Prostate gland (tissue), 2 donors: Measurements from ENCODE around the gene RGS10.
A peak's percentile ranks its signal among the peaks of the same experiment; 100 is the strongest.

Experiments
- CTCF ChIP-seq, 4 experiments: fragments of 200-600 bp in 2 of 4; fragments of 450-650 bp in 2 of 4; sonication (generic) in 2 of 4; IDR thresholded peaks; 1 replicate in 3 of 4; 2 replicates in 1 of 4; pipeline ENCODE4 v1.5.1; 2016 to 2019; ENCODE audit warnings: antibody characterized with exemption in 4 of 4, mild to moderate bottlenecking in 2 of 4, moderate library complexity in 2 of 4
- POLR2A ChIP-seq: fragments of 450-650 bp; IDR thresholded peaks from one replicate; pipeline ENCODE4 v1.6.1; 2016; ENCODE audit warnings: antibody characterized with exemption, mild to moderate bottlenecking
- POLR2AphosphoS5 ChIP-seq: sonication (generic); formaldehyde crosslinking; IDR thresholded peaks from one replicate; pipeline ENCODE4 v1.6.1; 2017; ENCODE audit warnings: antibody characterized with exemption

DNA sequence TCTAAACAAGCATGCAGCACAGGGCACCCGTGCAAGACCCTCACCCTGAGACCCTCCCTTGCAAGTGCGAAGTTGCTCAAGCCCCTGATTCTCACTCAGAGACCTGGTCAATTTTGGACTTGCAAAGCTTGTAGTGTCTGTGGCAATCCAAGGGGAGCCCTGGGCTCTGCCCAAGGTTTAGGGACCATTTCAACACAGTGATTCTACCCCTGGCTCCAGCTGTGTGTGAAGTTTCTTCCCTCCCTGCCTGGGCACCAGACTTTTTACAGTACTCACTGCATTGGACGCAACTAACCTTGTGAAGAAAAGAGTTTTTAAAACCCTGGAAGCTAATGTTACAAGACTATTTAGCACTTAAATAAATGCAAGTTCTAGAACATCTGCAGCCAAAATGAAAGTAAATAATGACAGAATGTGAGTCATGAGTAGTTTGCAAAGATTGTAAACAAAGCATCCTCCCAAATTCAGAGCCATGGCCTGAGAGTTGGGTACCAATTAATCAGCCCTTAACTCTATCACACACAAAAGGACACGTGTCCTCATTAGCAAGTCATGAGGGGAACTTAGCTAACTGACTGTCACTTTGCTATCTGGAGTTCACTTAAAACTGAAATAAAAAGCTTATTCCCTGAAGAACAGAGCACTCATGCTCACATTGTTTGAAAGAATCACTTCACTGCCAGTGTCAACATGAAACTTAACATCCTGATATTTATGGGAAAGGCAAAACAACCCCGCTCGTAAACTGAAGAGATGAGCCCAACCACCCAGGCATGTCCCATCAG, 48.1 kb downstream of the RGS10 start:
- TF ChIP-seq CTCF (IDR thresholded peaks at IDR 0.05) (no peak), POLR2A (no peak), POLR2AphosphoS5 (peak; percentile 59)
